H1 (cell line): Measurements from ENCODE around the gene OSBPL2.
A peak's percentile ranks its signal among the peaks of the same experiment; 100 is the strongest.

Source experiments
- CTCF ChIP-seq, 3 experiments: IDR thresholded peaks; 1 replicate in 2 of 3; 2 replicates in 1 of 3; pipeline versions ENCODE4 v1.5.1 to v1.6.1; 2011; ENCODE audit warnings: low read length in 3 of 3, mild to moderate bottlenecking in 3 of 3, inconsistent platforms in 2 of 3, low read depth in 1 of 3, moderate library complexity in 1 of 3; ENCODE audit not compliant: insufficient read depth in 1 of 3; ENCODE audit errors: control extremely low read depth in 1 of 3
- HDAC2 ChIP-seq, 2 experiments: fragments of 300-600 bp in 1 of 2; sonication (generic) in 1 of 2; IDR thresholded peaks; 2 replicates each; pipeline ENCODE4 v1.6.1; 2011 to 2012; ENCODE audit warnings: low read depth in 2 of 2, low read length in 2 of 2, mild to moderate bottlenecking in 2 of 2, moderate library complexity in 2 of 2, borderline replicate concordance in 1 of 2, inconsistent platforms in 1 of 2
- KDM5A ChIP-seq: fragments of 200-600 bp; IDR thresholded peaks from 2 replicates; pipeline ENCODE4 v1.7.1; 2012; ENCODE audit warnings: mild to moderate bottlenecking, low read length, inconsistent platforms, mixed read lengths
- POLR2AphosphoS5 ChIP-seq: IDR thresholded peaks from 2 replicates; pipeline ENCODE4 v1.6.1; 2011; ENCODE audit warnings: low read depth, low read length
- TAF1 ChIP-seq: IDR thresholded peaks from 2 replicates; pipeline ENCODE4 v1.6.1; 2011; ENCODE audit warnings: mild to moderate bottlenecking, low read depth, low read length

- TF ChIP-seq TAF1 (0 out of 2 replicates have a peak, but pooled peaks have one; percentile 10), CTCF (IDR thresholded peaks at IDR 0.05; ENCODE audit: control extremely low read depth in 1 of 3, insufficient read depth in 1 of 3, low read depth in 1 of 3, low read length in 3 of 3) (no peak), KDM5A (no peak), HDAC2 (IDR thresholded peaks at IDR 0.05; ENCODE audit: borderline replicate concordance in 1 of 2, low read depth in 2 of 2, low read length in 2 of 2) (no peak; a peak in 1 of 4 replicates), POLR2AphosphoS5 (no peak)
These were observed 19.0 kb upstream of the OSBPL2 start for GRCh38 chr20:62219101-62219991.
